Endodermal cell (in vitro differentiated cells): ENCODE measurements around the gene BRD4. TPM values are rescaled to one million over a fixed set of nuclear protein-coding genes. Genes with fewer than 3 reads are reported as not detected.

ENCODE experiments used
- DNase-seq: peaks from one replicate; pipeline ENCODE4 v3.0.0-alpha.2; 2017
- H3K27ac ChIP-seq: 2 replicates; pipeline ENCODE4 v1.5.1; 2013; ENCODE audit warnings: mild to moderate bottlenecking, low read depth, low read length, moderate library complexity
- H3K27me3 ChIP-seq: 2 replicates; pipeline ENCODE4 v1.6.1; 2013; ENCODE audit warnings: mild to moderate bottlenecking, low read length, moderate library complexity; ENCODE audit not compliant: insufficient read depth, control insufficient read depth, poor library complexity, severe bottlenecking
- H3K36me3 ChIP-seq: 2 replicates; pipeline ENCODE4 v1.7.0; 2013; ENCODE audit warnings: mild to moderate bottlenecking, low read length, moderate library complexity; ENCODE audit not compliant: control insufficient read depth, insufficient read depth
- H3K4me1 ChIP-seq: one replicate; pipeline ENCODE4 v1.7.0; 2013; ENCODE audit warnings: low read length; ENCODE audit not compliant: control insufficient read depth, insufficient read depth
- H3K4me3 ChIP-seq: 2 replicates; pipeline ENCODE4 v1.5.1; 2013; ENCODE audit warnings: mild to moderate bottlenecking, low read length, moderate library complexity
- H3K9ac ChIP-seq: 2 replicates; pipeline ENCODE4 v1.6.1; 2013; ENCODE audit warnings: mild to moderate bottlenecking, low read length, moderate library complexity; ENCODE audit not compliant: poor library complexity, severe bottlenecking; ENCODE audit errors: extremely low read depth
- H3K9me3 ChIP-seq: 2 replicates; pipeline ENCODE4 v1.6.1; 2013; ENCODE audit warnings: mild to moderate bottlenecking, low read length, moderate library complexity; ENCODE audit not compliant: control insufficient read depth
- H3K27ac Mint-ChIP-seq: 2 replicates; pipeline ENCODE4 v1.8.0; 2020; ENCODE audit warnings: mixed read lengths
- H3K27me3 Mint-ChIP-seq: 2 replicates; pipeline ENCODE4 v1.8.0; 2021; ENCODE audit warnings: mild to moderate bottlenecking, mixed read lengths; ENCODE audit not compliant: insufficient read depth
- H3K36me3 Mint-ChIP-seq: 2 replicates; pipeline ENCODE4 v1.8.0; 2020; ENCODE audit warnings: low read depth, mixed read lengths
- H3K4me1 Mint-ChIP-seq: 2 replicates; pipeline ENCODE4 v1.8.0; 2020; ENCODE audit warnings: mixed read lengths
- H3K4me3 Mint-ChIP-seq: 2 replicates; pipeline ENCODE4 v1.8.0; 2020; ENCODE audit warnings: mild to moderate bottlenecking, moderate library complexity, mixed read lengths
- H3K9me3 Mint-ChIP-seq: 2 replicates; pipeline ENCODE4 v1.8.0; 2020; ENCODE audit warnings: mild to moderate bottlenecking, mixed read lengths
- WGBS, 2 experiments: methylation state at CpG; one replicate each; pipeline versions ENCODE4 v1.1.5 to v1.1.7; 2013; ENCODE audit warnings: missing lambda C conversion rate in 2 of 2, mixed read lengths in 1 of 2; ENCODE audit not compliant: insufficient coverage in 1 of 2, insufficient read length in 1 of 2; 5-methylcytosine and 5-hydroxymethylcytosine counted together
- total RNA-seq, 2 donors: library from RNA; stranded (reverse); fragmentation: NEBNext Ultra II Directional in 1 of 2; extraction: Animal tissue kit (Norgen Biotek cat#: 25700) in 1 of 2; gene quantifications; 2 replicates in 1 of 2; 3 replicates in 1 of 2; pipeline ENCODE4 v1.2.1, GENCODE V29; 2021
- TF ChIP-seq, protein P1 (sequence below): fragments of 200-600 bp; sonication (generic); conservative IDR thresholded peaks from 2 replicates; pipeline ENCODE4 v1.5.0; 2021; ENCODE audit warnings: antibody characterized with exemption, mild to moderate bottlenecking

Gene BRD4
- total RNA-seq, 2 donors from 2014 or later: 149 to 156 TPM

DNA sequence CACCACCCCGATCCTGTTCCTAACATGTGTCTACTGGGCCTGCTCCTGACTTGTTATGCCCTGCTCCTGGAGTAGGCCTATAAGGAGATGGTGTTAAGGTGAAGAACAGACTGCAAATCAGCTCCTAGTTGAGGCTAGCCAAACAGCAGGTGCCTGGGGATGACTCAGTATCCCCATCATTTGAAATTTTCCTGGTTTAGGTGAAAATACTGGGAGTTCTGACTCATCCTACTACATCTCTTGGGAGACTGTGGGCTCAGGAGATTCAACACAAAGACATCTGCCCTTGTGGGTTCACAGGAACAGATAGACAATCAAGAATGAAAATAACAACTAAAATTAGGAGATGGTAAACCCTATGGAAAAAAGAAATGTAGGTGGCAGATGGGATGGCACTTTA, 41.2 kb downstream of the BRD4 start:
- Histone ChIP-seq H3K27me3 (no peaks in the 10 kb centered on the region), H3K4me1 (peaks cover 28% of the 10 kb centered on the region), H3K27ac (no peak overlapping the region), H3K9ac (no peak overlapping the region), H3K9me3 (no peaks in the 10 kb centered on the region), H3K36me3 (peaks cover 3% of the 10 kb centered on the region), H3K4me3 (no peak overlapping the region)
- no peak for DNase-seq
- H3K36me3 Mint-ChIP-seq: peaks cover 3% of the 10 kb centered on the region
- TF ChIP-seq, protein P1, sequence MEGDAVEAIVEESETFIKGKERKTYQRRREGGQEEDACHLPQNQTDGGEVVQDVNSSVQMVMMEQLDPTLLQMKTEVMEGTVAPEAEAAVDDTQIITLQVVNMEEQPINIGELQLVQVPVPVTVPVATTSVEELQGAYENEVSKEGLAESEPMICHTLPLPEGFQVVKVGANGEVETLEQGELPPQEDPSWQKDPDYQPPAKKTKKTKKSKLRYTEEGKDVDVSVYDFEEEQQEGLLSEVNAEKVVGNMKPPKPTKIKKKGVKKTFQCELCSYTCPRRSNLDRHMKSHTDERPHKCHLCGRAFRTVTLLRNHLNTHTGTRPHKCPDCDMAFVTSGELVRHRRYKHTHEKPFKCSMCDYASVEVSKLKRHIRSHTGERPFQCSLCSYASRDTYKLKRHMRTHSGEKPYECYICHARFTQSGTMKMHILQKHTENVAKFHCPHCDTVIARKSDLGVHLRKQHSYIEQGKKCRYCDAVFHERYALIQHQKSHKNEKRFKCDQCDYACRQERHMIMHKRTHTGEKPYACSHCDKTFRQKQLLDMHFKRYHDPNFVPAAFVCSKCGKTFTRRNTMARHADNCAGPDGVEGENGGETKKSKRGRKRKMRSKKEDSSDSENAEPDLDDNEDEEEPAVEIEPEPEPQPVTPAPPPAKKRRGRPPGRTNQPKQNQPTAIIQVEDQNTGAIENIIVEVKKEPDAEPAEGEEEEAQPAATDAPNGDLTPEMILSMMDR: no peak
- H3K4me1 Mint-ChIP-seq: peaks cover 69% of the 10 kb centered on the region
- no peak overlapping the region for H3K27ac Mint-ChIP-seq
- H3K27me3 Mint-ChIP-seq: no peaks in the 10 kb centered on the region
- H3K4me3 Mint-ChIP-seq: no peak overlapping the region
- H3K9me3 Mint-ChIP-seq: no peaks in the 10 kb centered on the region
- 100% methylated on average over 1 of the region's 1 CpG; no CpG with 5 or more reads in 1 of the 2 experiments for WGBS, 2 experiments

GRCh38 chr19:15290166-15290565, 42.2 kb downstream of the BRD4 start:
- 93 to 95% methylated on average over 7 of the region's 7 CpGs for WGBS, 2 experiments
- peaks cover 71% of the 10 kb centered on the region for H3K4me1 Mint-ChIP-seq
- H3K4me3 Mint-ChIP-seq: no peak overlapping the region
- H3K27ac ChIP-seq: no peak overlapping the region
- no peak overlapping the region for H3K4me3 ChIP-seq
- TF ChIP-seq, protein P1: no peak
- no peaks in the 10 kb centered on the region for H3K9me3 Mint-ChIP-seq
- no peaks in the 10 kb centered on the region for H3K27me3 ChIP-seq
- peaks cover under 1% of the 10 kb centered on the region for H3K36me3 Mint-ChIP-seq
- H3K4me1 ChIP-seq: peaks cover 28% of the 10 kb centered on the region
- no peaks in the 10 kb centered on the region for H3K27me3 Mint-ChIP-seq
- H3K36me3 ChIP-seq: peaks cover 1% of the 10 kb centered on the region
- no peaks in the 10 kb centered on the region for H3K9me3 ChIP-seq
- H3K27ac Mint-ChIP-seq: peak overlapping the region; percentile 88
- no peak overlapping the region for H3K9ac ChIP-seq
- no peak for DNase-seq

GRCh38 chr19:15289673-15290072, 42.7 kb downstream of the BRD4 start:
- no peaks in the 10 kb centered on the region for H3K27me3 ChIP-seq
- no peak overlapping the region for H3K4me3 Mint-ChIP-seq
- no peaks in the 10 kb centered on the region for H3K36me3 ChIP-seq
- H3K4me3 ChIP-seq: no peak overlapping the region
- DNase-seq: no peak
- H3K27me3 Mint-ChIP-seq: no peaks in the 10 kb centered on the region
- no peaks in the 10 kb centered on the region for H3K9me3 Mint-ChIP-seq
- no peak overlapping the region for H3K9ac ChIP-seq
- H3K36me3 Mint-ChIP-seq: no peaks in the 10 kb centered on the region
- H3K4me1 Mint-ChIP-seq: peaks cover 71% of the 10 kb centered on the region
- peak overlapping the region; percentile 88 for H3K27ac Mint-ChIP-seq
- TF ChIP-seq, protein P1: no peak
- WGBS, 2 experiments: 65 to 77% methylated on average over 2 to 3 of the region's 3 CpGs
- peak overlapping the region; percentile 28 for H3K27ac ChIP-seq
- no peaks in the 10 kb centered on the region for H3K9me3 ChIP-seq
- peaks cover 23% of the 10 kb centered on the region for H3K4me1 ChIP-seq
